ENCODE data around the gene KLC3.

- TF ChIP-seq CTCF (IDR thresholded peaks at IDR 0.05; ENCODE audit: insufficient read depth, low read length, poor library complexity, severe bottlenecking) (no peak), EZH2phosphoT487 (conservative IDR thresholded peaks at IDR 0.05; ENCODE audit: low read length) (no peak)
Measured at GRCh38 chr19:45320997-45321775, 19.4 kb upstream of the KLC3 start.
